ENCODE results near the gene CXCL6.

CXCL6 gene

DNA sequence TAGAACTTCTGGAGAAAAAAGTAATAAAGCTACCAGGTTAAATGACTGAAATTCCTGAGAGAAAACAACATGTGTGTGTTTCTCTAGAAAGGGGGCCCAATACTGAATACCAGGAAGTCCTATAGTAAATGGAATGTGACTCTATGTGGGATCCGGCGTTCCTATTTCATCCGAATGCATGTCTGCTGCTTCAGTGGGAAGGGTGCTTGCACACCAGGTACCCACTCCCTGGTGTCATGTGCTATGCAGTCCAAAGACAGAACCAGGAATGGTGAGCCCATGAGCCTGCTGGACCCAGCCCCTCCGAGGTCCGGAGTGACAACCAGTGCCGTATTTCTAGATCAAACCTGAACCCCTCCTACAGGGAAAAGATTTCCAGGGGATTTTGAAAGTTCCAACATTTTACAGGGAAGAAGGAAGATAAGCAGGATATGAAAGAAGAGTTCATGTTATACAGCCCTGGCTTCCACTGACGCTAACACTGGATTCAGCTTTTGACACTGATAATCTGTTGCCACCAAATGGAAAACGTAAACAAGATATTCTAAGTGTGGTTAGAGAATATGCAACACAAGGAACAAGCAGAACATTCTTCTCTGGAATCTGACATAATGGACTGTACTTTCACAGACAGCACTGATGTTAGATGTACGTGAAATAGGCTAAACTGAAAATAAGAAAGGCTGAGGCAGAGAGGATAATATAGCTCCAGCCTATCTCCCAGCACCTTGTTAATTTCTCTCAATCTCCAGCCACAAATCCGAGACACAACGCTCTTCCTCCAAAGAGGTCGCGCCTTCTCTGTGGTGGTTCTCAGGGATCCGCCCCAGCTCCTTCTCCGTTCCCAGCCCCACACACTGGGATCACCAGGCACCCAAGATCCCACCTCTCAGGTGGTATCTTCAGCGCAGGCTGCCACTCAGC lies 32.0 kb downstream of the CXCL6 start:
- DNase-seq (ENCODE audit: low read depth) = no peak

GRCh38 chr4:73869130-73870055 lies 32.9 kb downstream of the CXCL6 start, which contains the start of gene CXCL1:
Gene CXCL1 (plus strand): TSS chr4:73869393. CDS start chr4:73869471, 78 bp downstream.
- DNase-seq (ENCODE audit: low read depth) = no peak

GRCh38 chr4:73870260-73870659 lies 33.8 kb downstream of the CXCL6 start:
- DNase-seq (ENCODE audit: low read depth) = no peak

GRCh38 chr4:73870768-73871167 lies 34.3 kb downstream of the CXCL6 start:
- DNase-seq (ENCODE audit: low read depth) = no peak

GRCh38 chr4:73871511-73872310 lies 35.2 kb downstream of the CXCL6 start:
- no peak for DNase-seq (ENCODE audit: low read depth)

DNA sequence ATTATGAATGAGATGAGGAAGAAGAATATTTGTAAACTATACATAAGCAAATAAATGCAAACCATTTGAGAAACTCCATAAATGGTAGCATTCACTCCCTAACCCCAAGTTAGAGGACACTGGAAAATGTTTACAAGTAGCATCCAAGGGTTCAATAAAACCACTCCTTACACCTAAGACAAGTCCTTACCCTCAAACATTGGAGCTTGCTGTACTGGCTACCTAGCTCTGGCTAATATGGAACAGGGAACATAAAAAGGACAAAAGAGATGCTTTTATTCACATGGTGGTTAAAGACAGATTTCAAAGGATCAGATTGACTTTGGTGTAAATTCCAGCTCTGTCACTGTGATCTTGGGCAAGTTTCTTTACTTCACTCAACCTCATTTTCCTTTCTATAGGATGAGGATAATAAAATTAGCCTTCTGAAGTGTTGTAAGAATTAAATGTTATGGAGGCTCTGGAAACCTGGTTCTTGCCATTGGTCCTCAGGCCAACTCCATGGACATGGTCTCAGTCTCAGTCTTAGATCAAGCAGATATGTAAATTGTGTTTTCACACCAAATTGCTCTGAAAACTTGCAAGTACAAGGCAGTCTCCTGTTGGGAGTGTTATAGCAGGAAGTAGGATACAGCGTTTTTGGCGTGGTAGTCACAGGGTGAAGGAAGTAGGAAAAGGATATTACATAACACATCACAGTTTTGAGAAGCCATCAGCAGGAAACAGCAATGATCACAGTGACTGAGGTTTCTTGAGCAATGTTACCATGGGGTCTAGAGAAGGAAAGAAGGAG lies 36.0 kb downstream of the CXCL6 start:
- DNase-seq (ENCODE audit: low read depth) = no peak

- DNase-seq (ENCODE audit: low read depth) = no peak
Measured at GRCh38 chr4:73874386-73874785, 37.9 kb downstream of the CXCL6 start.

DNA sequence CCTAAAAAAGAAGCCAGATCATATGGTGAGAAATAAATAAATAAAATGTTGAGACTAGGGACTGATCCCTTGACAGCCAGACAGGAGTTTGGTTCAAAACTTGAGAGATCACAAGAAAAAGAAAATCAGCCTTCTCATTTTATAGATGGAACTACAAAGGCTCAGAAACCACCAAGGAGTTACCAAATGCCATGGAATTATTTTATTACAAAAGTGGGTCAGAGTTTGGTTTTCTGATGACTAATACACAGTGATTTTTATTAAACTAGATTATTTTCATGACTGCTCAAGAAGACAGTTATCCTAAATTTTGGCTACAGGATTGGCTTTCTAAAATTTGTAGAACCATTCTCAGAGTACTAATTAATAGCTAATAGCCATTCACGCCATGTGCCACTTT lies 38.9 kb downstream of the CXCL6 start:
- no peak for DNase-seq (ENCODE audit: low read depth)

GRCh38 chr4:73883306-73883705 lies 46.8 kb downstream of the CXCL6 start:
- DNase-seq (ENCODE audit: low read depth) = peak; percentile 44

GRCh38 chr4:73885574-73886267 lies 49.2 kb downstream of the CXCL6 start:
- no peak for DNase-seq (ENCODE audit: low read depth)

Data from HS-5 (cell line).